ENCODE measurements around the gene CYP4B1. TPM values are rescaled to one million over a fixed set of nuclear protein-coding genes. Genes with fewer than 3 reads are reported as not detected.
"Not testable (repeated sequence)": the region's sequence is repeated elsewhere in the genome, so short reads cannot be mapped to it uniquely, and the experiment has no call there.

The CYP4B1 gene
- 10 to 100 TPM; 29.4 to 72.4 (median 62.5) TPM for total RNA-seq

DNA sequence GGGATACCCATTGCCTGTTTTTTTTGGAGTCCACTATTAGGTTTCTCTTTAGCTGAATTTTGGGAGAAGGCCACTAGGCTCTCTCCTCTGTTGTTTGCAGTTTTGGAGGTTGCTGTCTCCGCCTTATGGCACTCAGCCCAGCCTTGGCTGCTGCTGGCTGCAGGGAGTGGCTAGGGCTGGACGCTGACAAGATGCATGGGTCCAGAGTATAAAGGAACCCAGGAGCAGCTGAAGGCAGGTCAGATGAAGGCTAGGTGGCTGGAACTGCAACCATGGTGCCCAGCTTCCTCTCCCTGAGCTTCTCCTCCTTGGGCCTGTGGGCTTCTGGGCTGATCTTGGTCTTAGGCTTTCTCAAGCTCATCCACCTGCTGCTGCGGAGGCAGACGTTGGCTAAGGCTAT lies at the start of gene CYP4B1:
TSS of gene CYP4B1 (plus strand) at position 237 of the 400 bp plus-strand sequence. CDS start at position 273, 36 bp downstream.
- no peaks in the 10 kb centered on the region for H3K36me3 ChIP-seq
- peak within 1 kb of the TSS; percentile 65 to 91 (median 73) for H3K27ac ChIP-seq
- intact Hi-C loops (cut with DNase I), result no loop called here
- H3K27me3 ChIP-seq, result no peaks in the 10 kb centered on the region
- H3K4me3 ChIP-seq (replicated peaks in 1 of 3), result peak within 1 kb of the TSS in 1 of 3 donors; percentile 12
- peak in 1 of 2 donors; percentile 38 for TF ChIP-seq POLR2A (IDR thresholded peaks at IDR 0.05)
- TF ChIP-seq CTCF (IDR thresholded peaks at IDR 0.05), result peak in 2 of 6 experiments; percentile 13 to 19
- peaks cover 33 to 59% of the 10 kb centered on the region in 2 donors for H3K4me1 ChIP-seq
- WGBS, 2 donors, result 51 to 53% methylated on average over 4 of the region's 4 CpGs
- H3K9me3 ChIP-seq, result no peaks in the 10 kb centered on the region
- peak; percentile 79 to 86 for DNase-seq

DNA sequence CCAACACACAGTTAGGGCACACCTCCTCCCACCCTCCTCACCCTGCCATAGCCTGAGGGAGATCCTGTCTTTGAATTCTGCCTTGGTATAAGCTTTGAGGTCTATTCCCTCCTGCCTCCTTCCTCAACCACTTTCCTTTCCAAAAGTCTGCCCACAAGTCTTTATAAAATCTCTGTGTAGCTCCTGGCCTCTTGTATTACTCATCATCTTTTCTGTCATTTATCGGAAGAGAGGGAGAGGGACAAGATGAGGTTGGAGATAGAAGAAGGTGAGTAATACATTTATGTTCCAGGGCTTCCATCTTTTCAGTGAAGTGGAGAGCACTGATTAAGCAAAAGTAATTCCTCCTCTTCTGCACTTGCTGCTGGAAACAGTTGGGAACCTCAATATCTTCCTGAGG lies 49.4 kb upstream of the CYP4B1 start:
- Histone ChIP-seq H3K9me3 (no peaks in the 10 kb centered on the region), H3K4me1 (peaks cover 14 to 21% of the 10 kb centered on the region in 2 donors), H3K27ac (peak overlapping the region; percentile 39 to 55 (median 44)), H3K36me3 (no peaks in the 10 kb centered on the region), H3K4me3 (replicated peaks in 1 of 3) (no peak overlapping the region), H3K27me3 (no peaks in the 10 kb centered on the region)
- no peak for DNase-seq
- WGBS, 2 donors, result 71 to 91% methylated on average over 1 of the region's 1 CpG
- TF ChIP-seq POLR2A (IDR thresholded peaks at IDR 0.05), result no peak
- no peak for TF ChIP-seq CTCF (IDR thresholded peaks at IDR 0.05)
- intact Hi-C loops (cut with DNase I), result loop anchor here (5.0 kb wide), 1 partner anchor 238 kb away; no protein-coding TSS in a partner anchor

GRCh38 chr1:46749921-46750404 lies 48.9 kb upstream of the CYP4B1 start:
- Histone ChIP-seq H3K4me1 (peaks cover 16 to 24% of the 10 kb centered on the region in 2 donors), H3K9me3 (no peaks in the 10 kb centered on the region), H3K27ac (peak overlapping the region; percentile 39 to 55 (median 44)), H3K27me3 (no peaks in the 10 kb centered on the region), H3K36me3 (no peaks in the 10 kb centered on the region), H3K4me3 (replicated peaks in 1 of 3) (no peak overlapping the region)
- peak; percentile 26 to 27 for DNase-seq
- 39 to 41% methylated on average over 7 of the region's 7 CpGs for WGBS, 2 donors
- TF ChIP-seq POLR2A (IDR thresholded peaks at IDR 0.05), result no peak
- no peak for TF ChIP-seq CTCF (IDR thresholded peaks at IDR 0.05)
- intact Hi-C loops (cut with DNase I), result loop anchor here (5.0 kb wide), 1 partner anchor 237 kb away; no protein-coding TSS in a partner anchor

DNA sequence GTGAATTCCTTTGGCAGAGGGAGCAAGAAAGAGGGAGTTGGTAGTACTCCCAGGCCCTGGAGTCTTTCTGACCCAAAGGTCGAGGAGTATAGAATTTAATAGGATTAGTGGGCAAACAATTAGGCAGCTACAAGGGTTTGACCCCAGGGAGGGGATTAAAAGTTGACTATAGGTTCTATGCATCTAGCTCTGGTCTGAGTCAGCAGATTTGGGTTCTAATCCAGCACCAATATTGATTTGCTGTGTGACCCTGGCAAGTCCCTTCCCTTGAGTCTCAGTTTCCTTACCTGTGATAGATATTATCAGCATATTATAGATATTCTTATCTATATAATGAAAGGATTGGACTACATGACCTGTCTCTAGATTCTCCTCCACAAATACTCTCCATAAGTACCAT lies 44.9 kb upstream of the CYP4B1 start:
- WGBS, 2 donors, result 36 to 50% methylated on average over 1 of the region's 1 CpG
- Histone ChIP-seq H3K4me1 (peaks cover 46 to 60% of the 10 kb centered on the region in 2 donors), H3K36me3 (no peaks in the 10 kb centered on the region), H3K27me3 (no peaks in the 10 kb centered on the region), H3K4me3 (replicated peaks in 1 of 3) (no peak overlapping the region), H3K9me3 (no peaks in the 10 kb centered on the region), H3K27ac (peak overlapping the region in 2 of 3 donors; percentile 16 to 25)
- TF ChIP-seq POLR2A (IDR thresholded peaks at IDR 0.05), result no peak
- no peak for TF ChIP-seq CTCF (IDR thresholded peaks at IDR 0.05)
- no peak for DNase-seq
- intact Hi-C loops (cut with DNase I), result no loop called here

DNA sequence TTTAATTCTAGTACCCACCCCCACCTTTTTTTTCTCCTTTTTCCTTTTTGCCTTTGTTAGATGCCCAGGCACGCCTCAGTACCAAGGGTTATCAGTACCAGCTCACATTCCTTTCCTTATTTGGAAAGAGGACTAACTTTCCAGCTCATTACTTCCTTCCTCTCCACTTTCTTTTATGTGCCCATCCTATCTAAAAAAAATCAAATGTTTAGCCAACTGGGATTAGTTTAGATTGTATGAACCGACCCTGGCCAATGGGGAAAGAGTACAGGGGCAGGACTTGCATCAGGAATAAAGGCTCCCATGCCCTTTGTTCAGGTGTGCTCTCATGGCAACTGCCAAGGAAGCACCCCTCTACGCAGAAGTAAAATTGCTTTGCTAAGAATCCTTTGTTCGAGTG lies 44.1 kb upstream of the CYP4B1 start:
- 48 to 53% methylated on average over 4 of the region's 4 CpGs for WGBS, 2 donors
- H3K27me3 ChIP-seq; intact Hi-C loops (cut with DNase I); H3K4me3 ChIP-seq (replicated peaks in 1 of 3); H3K36me3 ChIP-seq; H3K9me3 ChIP-seq: not testable (repeated sequence)
- peaks cover 45 to 58% of the 10 kb centered on the region in 2 donors for H3K4me1 ChIP-seq
- H3K27ac ChIP-seq, result peak overlapping the region; percentile 83 to 89 (median 85)
- peak; percentile 30 to 48 for DNase-seq
- TF ChIP-seq POLR2A (IDR thresholded peaks at IDR 0.05), result peak in 1 of 2 donors; percentile 44
